Fibroblast of lung (primary cell): ENCODE measurements around the gene MINK1.

Experiments
- CTCF ChIP-seq, 2 donors: IDR thresholded peaks in 1 of 2; conservative IDR thresholded peaks in 1 of 2; 1 replicate in 1 of 2; 2 replicates in 1 of 2; pipeline ENCODE4 v1.5.1; 2011 to 2012; ENCODE audit warnings: low read length in 2 of 2, control low read depth in 1 of 2, inconsistent platforms in 1 of 2, low read depth in 1 of 2, mild to moderate bottlenecking in 1 of 2
- EZH2 ChIP-seq: IDR thresholded peaks from 2 replicates; pipeline ENCODE4 v1.5.1; 2012; ENCODE audit warnings: low read length, control low read depth, mild to moderate bottlenecking; ENCODE audit errors: missing control alignments

DNA sequence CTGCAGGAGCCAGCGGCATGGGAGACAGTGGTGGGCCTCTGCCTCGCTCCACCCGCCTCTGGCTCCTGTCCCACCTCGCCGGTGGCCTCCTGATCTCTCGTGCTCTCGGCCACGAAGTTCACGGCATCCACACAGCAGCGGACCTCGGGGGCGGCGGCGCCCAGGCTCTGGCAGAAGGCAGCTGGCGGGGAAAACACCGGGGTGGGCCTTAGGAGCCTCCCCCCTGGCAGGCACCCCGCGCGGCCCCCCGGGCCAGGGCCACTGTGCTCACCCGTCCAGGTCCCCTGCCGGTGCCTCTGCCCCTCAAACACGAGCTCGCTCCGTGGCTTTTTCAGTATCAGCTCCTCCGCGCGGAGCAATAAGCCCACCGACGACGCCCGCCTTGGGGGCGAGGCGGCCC lies 65.8 kb downstream of the MINK1 start:
- TF ChIP-seq EZH2 = no peak
- no peak for TF ChIP-seq CTCF (conservative IDR thresholded peaks at IDR 0.05 in 1 of 2, IDR thresholded peaks at IDR 0.05 in 1 of 2; ENCODE audit: low read depth in 1 of 2, low read length in 2 of 2)
